Measurements from ENCODE around the gene AXDND1.

DNA sequence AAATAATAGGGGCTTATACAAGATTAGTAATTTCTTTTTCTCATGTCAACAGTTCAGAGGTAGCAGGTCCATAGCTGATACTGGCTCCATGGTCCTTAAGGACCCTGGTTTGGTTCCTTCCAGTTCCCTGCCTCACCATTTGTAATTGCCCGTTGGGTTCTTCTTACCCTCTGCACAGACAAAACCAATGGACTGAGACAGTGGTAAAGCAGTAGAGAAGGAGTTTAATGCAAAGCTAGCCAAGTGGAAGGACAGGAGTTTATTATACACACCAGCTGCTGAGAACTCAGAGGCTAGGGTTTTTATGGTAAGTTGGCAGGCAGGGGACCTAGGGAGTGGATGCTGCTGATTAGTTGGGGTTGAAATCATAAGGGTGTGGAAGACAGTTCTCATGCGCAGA, 35.9 kb upstream of the AXDND1 start:
- TF ChIP-seq CTCF (conservative IDR thresholded peaks at IDR 0.05 in 1 of 2, IDR thresholded peaks at IDR 0.05 in 1 of 2; ENCODE audit: low read depth in 1 of 2, low read length in 2 of 2) (no peak), EZH2 (IDR thresholded peaks at IDR 0.05; ENCODE audit: low read length, missing control alignments) (no peak)

All from fibroblast of lung (primary cell).